ENCODE measurements around the gene HIPK4.
"Not testable (repeated sequence)": the region's sequence is repeated elsewhere in the genome, so short reads cannot be mapped to it uniquely, and the experiment has no call there.

Gene HIPK4

GRCh38 chr19:40419066-40419612 is 29.2 kb upstream of the HIPK4 start:
- no peak overlapping the region for H3K4me3 ChIP-seq
- H3K27ac ChIP-seq, result peak overlapping the region in 2 of 21 experiments; percentile 7 to 35

- H3K27ac ChIP-seq, result peak overlapping the region in 9 of 21 experiments; percentile 58 to 88 (median 76)
- no peak overlapping the region for H3K4me3 ChIP-seq
These were observed 28.1 kb upstream of the HIPK4 start for GRCh38 chr19:40418040-40418439.

GRCh38 chr19:40417643-40417981 is 27.6 kb upstream of the HIPK4 start:
- peak overlapping the region in 20 of 21 experiments; percentile 25 to 88 (median 69) for H3K27ac ChIP-seq
- no peak overlapping the region for H3K4me3 ChIP-seq

DNA sequence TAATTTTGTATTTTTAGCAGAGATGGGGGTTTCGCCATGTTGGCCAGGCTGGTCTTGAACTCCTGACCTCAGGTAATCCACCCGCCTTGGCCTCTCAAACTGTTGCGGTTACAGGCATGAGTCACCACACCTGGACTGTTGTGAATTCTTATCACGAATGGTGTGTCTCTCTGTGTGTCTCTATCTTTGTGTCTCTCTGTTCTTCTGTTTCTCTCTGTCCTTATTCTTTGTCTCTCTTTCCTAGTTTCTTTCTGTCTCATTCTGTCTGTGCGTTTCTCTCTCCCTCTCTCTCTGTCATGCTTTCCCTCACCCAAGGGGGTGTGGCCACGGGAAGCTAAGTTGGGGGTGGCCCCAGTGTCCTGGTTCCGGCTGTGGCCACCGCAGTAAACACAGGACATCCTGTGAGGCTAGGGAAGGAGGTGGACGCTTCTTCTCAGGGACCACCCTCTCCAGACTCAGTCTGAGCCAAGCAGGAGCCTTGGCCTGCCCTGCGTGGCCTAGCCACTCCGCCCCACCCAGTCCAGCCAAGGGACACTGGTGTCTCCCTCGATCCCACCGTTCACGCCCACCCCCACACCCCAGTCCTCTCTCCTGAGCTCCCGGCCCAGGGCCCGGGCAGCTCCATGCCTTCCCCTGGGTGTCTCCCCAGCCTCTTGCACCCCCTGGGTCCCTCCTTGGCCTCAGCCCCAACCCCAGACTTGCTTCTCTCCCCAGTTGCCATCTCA is 27.1 kb upstream of the HIPK4 start:
- Histone ChIP-seq H3K4me3 (no peak overlapping the region), H3K27ac (peak overlapping the region in 20 of 21 experiments; percentile 25 to 88 (median 69))

GRCh38 chr19:40415768-40416167 is 25.8 kb upstream of the HIPK4 start:
- Histone ChIP-seq H3K4me3 (no peak overlapping the region), H3K27ac (no peak overlapping the region)

DNA sequence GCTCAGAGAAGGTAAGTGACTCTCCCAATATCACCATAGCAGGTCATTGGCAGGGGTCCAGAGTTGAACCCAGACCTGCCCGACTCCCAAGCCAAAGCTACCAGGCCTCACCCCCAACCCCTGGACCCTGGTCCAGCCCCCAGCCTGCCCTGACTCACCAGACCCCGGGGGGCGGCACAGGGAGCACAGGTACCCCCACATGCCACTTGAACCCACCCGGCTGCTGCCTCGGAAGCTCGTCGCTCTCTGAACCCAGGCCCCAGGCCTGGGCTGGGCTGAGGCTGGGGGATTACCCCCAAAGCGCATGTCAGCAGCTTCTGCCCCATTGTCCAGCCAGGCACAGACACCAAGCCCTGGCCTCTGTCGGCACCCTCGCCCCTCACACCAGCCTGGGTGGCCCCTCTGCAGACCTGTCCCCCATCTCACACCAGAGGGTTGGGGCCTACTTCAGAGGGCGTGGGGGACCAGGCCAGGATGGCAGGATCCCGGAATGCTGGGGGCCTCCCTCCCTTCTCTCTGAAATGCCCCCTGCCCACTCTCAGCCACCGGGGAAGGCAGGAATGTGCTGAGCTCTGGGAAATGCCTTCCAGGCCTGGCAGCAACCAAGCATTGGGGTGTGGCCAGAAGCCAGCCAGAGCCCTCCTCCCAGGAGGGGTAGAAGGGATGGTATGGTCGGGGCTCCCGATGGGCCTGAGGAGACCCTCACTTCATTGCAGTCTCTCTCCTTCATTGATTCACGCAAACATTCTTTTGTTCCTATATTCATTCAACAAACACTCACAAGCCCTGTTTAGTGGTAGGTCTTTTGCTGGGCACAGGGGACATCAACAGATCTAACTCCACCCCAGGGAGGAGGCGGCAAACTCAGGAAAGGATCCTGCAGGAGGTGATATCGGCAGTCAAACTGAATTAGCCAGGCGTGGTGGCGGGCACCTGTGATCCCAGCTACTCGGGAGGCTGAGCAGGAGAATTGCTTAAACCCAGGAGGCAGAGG is 24.9 kb upstream of the HIPK4 start:
- Histone ChIP-seq H3K27ac (no peak overlapping the region), H3K4me3 (no peak overlapping the region)

- H3K27ac ChIP-seq, result peak within 1 kb of the TSS in 1 of 21 experiments; percentile 2
- no peak within 1 kb of the TSS for H3K4me3 ChIP-seq
These were observed 23.4 kb upstream of the HIPK4 start, which contains the start of gene PRX for GRCh38 chr19:40413291-40413845. TSS of gene PRX (minus strand) at chr19:40413378. CDS start at chr19:40407932, 5,446 bp downstream.

DNA sequence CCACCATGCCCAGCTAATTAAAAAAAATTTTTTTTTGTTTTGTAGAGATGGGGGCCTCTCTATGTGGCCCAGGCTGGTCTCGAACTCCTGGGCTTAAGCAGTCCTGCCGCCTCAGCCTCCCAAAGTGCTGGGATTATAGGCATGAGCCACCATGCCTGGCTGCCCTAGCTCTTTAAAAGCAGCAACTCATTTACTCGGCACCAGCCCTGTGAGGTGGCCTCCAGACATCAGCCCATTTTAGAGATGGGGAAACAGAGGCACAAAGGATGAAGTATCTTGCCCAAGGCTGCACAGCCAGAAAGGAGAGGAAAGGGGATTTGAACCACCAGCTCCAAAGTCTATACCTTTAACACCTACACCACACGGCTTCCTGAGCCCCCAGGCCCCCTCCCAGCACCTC is 22.9 kb upstream of the HIPK4 start:
- Histone ChIP-seq H3K4me3 (no peak overlapping the region), H3K27ac (no peak overlapping the region)

DNA sequence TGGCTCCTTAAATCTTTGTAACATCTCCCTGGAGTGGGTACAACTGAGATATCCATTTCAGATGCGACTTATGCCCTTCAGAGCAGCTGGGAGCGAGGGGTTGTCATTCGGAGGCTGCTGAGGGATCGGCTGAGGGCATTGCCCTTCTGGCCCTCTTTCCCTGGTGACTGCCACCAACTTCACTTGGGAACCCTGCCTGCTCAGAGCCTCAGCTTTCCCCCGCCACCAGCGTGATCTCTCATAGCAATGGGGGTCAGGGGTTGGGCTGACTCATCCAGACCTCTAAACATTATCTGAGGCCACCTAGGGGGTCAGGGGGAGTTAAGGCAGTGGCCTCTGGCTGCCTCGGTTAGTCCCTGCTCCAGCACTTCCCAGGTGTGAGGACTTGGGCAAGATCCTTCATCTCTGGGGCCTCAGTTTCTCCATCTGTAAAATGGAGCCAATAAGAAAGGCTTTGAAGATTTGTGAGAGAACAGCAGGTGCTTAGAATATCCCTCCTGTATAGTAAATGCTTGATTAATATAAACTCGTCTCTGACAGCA is 22.0 kb upstream of the HIPK4 start:
- peak overlapping the region in 4 of 21 experiments; percentile 2 to 55 (median 24) for H3K27ac ChIP-seq

GRCh38 chr19:40411125-40411842 is 21.3 kb upstream of the HIPK4 start:
- no peak overlapping the region for H3K4me3 ChIP-seq
- H3K27ac ChIP-seq, result peak overlapping the region in 5 of 21 experiments; percentile 11 to 55 (median 36)

More for the DNA sequence above, 22.0 kb upstream of the HIPK4 start:
- no peak overlapping the region for H3K4me3 ChIP-seq

DNA sequence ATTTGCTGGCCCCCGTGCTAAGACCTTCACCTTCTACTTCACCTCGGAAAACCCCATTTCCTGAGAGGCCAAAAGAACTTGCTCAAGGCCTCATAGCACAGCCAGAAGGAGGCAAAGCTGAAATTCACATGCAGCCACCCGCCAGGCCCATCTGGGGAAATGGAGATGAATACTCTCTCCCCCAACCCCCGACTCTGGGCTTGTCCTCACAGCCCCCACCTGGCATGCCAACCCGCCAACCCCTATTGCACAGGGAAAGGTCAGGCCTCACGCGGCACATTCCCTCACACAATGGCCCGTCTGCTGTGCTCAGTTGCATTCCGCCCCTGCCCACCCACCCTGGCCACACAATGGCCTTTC is 20.0 kb upstream of the HIPK4 start:
- Histone ChIP-seq H3K4me3 (no peak overlapping the region), H3K27ac (no peak overlapping the region)

- not testable (repeated sequence) for H3K27ac ChIP-seq, H3K4me3 ChIP-seq
These were observed 18.6 kb upstream of the HIPK4 start for GRCh38 chr19:40408598-40408925.

DNA sequence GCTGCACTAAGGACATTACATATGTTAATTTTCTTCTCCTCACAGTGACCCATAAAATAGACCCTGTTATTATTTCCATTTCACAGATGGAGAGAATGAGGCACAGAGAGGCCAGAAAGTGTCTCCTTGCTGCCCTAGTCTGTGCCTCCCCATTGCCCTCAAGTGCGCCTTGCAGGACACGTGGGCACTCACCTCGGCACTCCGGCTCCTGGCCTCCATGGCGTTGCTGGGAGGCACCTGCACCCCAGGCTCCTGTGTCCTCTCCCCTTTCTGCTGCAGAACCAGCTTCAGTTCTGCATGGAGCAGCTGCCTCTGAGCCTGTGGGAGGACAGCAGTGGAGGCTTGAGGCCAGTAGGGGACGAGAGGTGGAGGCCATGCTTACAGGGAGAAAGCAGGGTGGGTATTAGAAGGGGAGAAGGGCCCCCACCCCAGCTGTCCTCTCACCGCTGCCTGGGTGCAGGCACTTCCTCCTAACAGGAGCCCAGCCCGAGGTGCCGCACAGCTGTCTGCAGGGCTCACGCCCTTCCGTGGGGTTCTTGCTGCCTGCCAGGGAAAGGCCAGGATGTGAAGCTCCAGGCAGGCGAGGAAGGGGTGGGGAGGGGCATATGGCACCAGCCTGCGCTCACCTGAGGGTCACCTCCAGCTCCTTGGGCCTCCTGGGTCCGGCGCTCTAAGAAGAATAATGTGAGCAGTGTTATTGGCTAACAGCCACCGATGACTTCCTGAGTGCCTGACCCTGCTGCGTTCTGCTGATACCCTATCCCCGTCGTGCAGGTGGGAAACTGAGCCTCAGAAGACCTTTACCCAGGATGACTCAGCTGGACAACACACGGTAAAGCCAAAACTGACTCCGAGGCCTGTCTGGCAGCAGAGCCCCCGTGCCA is 18.0 kb upstream of the HIPK4 start:
- no peak overlapping the region for H3K27ac ChIP-seq

DNA sequence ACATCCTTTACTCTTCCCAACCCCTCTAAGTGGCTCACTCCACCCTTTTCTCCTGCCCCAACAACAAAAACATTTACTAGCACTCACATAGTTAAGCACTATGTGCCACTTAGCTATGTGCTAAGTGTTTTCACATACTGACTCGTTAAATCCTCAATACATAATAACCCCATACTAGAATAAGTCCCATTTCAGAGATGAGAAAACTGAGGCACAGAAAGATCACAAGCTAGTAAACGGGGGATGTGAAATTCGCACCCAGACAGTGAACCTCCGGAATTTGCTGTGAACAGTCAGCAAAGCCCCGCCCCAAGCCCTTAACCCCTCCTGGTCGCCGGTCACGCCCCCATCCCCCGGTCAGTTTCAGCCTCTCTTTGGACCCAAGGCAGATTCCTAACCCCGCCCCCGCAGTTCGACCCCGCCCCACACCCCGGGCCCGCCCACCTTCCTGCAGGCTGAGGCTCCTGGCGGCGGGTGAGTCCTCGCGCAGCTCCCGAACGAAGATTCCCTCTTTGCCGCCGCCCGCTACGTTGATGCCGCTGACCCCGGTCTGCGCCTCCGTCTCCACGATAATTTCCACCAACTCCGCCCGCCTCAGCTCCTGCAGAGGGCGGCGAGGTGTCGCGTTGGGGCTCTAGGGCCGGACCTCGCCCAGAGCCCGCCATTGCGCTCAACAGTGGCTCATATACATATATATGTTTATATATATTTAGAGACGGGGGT is 13.4 kb upstream of the HIPK4 start:
- peak overlapping the region in 19 of 21 experiments; percentile 0 to 85 (median 71) for H3K27ac ChIP-seq
- peak overlapping the region; percentile 35 to 63 (median 56) for H3K4me3 ChIP-seq

More for the DNA sequence above, 18.0 kb upstream of the HIPK4 start:
- no peak overlapping the region for H3K4me3 ChIP-seq

- H3K4me3 ChIP-seq, result no peak overlapping the region
- H3K27ac ChIP-seq, result no peak overlapping the region
These were observed 10.6 kb upstream of the HIPK4 start for GRCh38 chr19:40400559-40400958.

GRCh38 chr19:40398417-40399131 is 8.6 kb upstream of the HIPK4 start:
- Histone ChIP-seq H3K27ac (peak overlapping the region in 1 of 21 experiments; percentile 20), H3K4me3 (peak overlapping the region in 1 of 7 experiments; percentile 19)

- no peak overlapping the region for H3K27ac ChIP-seq
These were observed 7.6 kb upstream of the HIPK4 start for GRCh38 chr19:40397568-40397906.

More at GRCh38 chr19:40397568-40397906, 7.6 kb upstream of the HIPK4 start:
- H3K4me3 ChIP-seq, result no peak overlapping the region
